Activated CD8-positive, alpha-beta memory T cell treated with anti-CD3 and anti-CD28 coated beads for 36 hours (primary cell): Measurements from ENCODE around the gene ADGRA3. TPM values are rescaled to one million over a fixed set of nuclear protein-coding genes. Genes with fewer than 3 reads are reported as not detected.
"Not testable (repeated sequence)": the region's sequence is repeated elsewhere in the genome, so short reads cannot be mapped to it uniquely, and the experiment has no call there.

Experiments
- CTCF ChIA-PET: fragments of 350-600 bp; sonication (Branson Sonifier 250); formaldehyde crosslinking; loops from one replicate; lab custom pipeline; 2021; ENCODE audit warnings: antibody characterized with exemption; lab: Charles Lee
- POLR2A ChIA-PET: fragments of 350-600 bp; sonication (Branson Sonifier 250); formaldehyde crosslinking; loops from one replicate; lab custom pipeline; 2021; ENCODE audit warnings: antibody characterized with exemption; lab: Charles Lee
- total RNA-seq, 2 experiments: library from RNA; stranded (reverse); gene quantifications; one replicate each; pipeline ENCODE4 v1.2.3, GENCODE V29; 2021

The ADGRA3 gene
- total RNA-seq, 2 experiments from 2014 or later, result 2.8 to 3.4 TPM

- CTCF ChIA-PET, result no interaction called here
- POLR2A ChIA-PET, result no interaction called here
These were observed 124.3 kb downstream of the ADGRA3 start for GRCh38 chr4:22391551-22391950.

DNA sequence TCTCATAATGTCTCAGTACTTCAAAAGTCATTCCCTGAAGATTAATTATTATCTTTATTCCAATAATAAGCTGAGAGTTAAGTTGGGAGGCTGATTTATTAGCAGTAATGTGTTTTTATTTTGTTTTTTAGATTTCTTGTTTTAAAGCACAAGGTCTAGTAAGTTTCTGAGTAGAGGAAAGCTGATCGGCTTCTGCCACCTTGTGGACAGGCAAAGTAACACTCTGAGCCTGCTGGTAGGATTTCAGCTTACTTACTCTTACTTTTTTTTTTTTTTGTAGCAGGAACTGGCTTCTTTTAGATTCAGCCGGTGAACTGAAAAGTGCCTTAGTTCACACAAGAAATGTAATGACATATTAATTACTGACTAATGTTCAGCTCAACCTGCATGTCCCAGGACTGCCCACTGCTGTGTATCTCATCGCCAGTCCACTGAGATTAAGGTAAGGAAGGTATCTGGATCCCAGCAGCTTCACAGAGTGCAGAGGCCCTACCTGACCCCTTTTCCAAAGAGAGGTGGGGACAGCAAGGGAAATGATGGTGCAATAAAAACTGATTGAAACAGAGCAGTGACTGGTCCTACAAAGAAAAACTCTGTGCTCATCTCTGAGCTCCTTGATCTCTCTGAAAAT, 126.5 kb downstream of the ADGRA3 start:
- ChIA-PET POLR2A (no interaction called here), CTCF (interaction anchor here (1.1 kb wide), 1 partner anchor 600 kb away, joined by 3 read pairs; no protein-coding TSS in a partner anchor)

GRCh38 chr4:22385611-22386011, 130.3 kb downstream of the ADGRA3 start:
- CTCF ChIA-PET, result no interaction called here
- POLR2A ChIA-PET, result no interaction called here

- ChIA-PET CTCF (no interaction called here), POLR2A (no interaction called here)
These were observed 131.7 kb downstream of the ADGRA3 start for GRCh38 chr4:22384154-22384553.

- POLR2A ChIA-PET, CTCF ChIA-PET: not testable (repeated sequence)
These were observed 133.7 kb downstream of the ADGRA3 start for GRCh38 chr4:22382216-22382615.

- ChIA-PET CTCF (no interaction called here), POLR2A (no interaction called here)
These were observed 142.9 kb downstream of the ADGRA3 start for GRCh38 chr4:22372986-22373385.

GRCh38 chr4:22369901-22370562, 145.8 kb downstream of the ADGRA3 start:
- ChIA-PET CTCF (no interaction called here), POLR2A (no interaction called here)

DNA sequence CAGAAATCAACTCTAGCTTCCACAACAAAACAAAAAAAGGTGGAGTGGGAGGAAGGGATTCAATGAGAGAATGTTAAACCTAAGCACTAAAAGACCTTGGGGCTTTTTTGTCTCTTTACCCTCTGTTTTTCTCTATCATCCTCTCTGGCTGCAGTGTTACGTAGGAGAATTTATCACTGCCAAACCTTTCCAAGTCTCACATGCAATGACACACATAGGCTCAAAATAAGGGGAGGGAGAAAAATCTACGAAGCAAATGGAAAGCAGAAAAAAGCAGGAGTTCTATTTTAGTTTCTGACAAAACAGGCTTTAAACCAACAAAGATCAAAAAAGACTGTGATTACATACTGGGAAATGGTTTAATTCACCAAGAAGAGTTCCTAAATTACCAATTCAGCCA, 152.1 kb downstream of the ADGRA3 start:
- POLR2A ChIA-PET, result no interaction called here
- CTCF ChIA-PET, result no interaction called here

DNA sequence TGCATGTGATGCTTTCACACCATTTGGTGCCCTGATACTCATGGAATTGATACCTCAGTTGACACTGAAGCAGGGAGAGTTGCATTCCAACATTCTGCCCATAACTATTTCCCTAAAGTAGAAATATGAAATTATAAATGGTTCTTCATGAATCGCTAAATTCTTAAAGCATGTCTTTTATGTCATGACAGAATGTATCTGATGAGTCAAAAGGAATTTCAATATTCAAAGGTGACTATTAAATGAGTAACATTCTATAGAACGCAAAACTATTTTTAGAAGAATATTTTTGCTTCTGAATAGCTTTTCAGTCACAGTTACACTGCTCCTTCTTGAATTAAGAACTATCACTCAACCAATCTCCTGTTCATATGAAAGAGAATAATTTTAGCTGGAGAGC, 152.8 kb downstream of the ADGRA3 start:
- ChIA-PET CTCF (no interaction called here), POLR2A (no interaction called here)

- CTCF ChIA-PET, result no interaction called here
- POLR2A ChIA-PET, result no interaction called here
These were observed 158.8 kb downstream of the ADGRA3 start for GRCh38 chr4:22356987-22357596.

DNA sequence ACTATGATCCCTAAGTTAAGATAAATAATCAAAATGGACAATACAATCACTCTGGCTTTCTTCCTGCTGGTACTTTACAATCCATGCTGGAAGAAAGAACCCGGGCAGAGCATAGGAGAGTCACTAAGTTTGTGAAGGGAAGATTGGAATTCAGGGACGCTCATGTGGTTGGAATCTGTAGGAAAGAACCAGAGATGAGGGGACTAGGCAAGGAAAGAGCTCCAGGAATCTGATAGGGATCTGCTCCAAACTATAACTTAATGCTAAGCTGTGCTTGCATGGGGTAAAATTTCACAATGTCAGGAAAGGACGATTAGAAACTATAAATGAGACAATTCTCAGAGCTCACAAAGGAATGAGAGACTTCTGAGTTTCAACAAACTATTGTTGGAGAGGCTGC, 167.5 kb downstream of the ADGRA3 start:
- ChIA-PET CTCF (no interaction called here), POLR2A (no interaction called here)

DNA sequence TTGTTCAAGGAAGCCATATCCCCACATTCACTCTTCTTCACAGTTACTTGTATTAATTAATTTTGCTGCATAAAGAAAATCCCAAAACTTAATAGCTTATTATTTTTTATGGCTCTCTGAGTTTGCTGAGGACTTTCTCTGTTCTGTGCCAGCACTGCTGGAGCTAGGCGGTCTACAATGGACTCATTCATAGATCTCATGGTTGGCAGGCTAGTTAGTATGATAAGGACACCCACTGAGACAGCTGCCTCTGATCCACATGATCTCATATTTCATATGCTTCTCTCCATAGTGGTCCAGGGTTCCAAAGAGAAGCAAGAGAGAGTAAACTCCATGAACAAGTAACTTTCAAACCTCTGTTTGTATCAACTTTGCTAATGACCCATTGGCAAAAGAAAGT, 170.2 kb downstream of the ADGRA3 start:
- ChIA-PET CTCF (no interaction called here), POLR2A (no interaction called here)

DNA sequence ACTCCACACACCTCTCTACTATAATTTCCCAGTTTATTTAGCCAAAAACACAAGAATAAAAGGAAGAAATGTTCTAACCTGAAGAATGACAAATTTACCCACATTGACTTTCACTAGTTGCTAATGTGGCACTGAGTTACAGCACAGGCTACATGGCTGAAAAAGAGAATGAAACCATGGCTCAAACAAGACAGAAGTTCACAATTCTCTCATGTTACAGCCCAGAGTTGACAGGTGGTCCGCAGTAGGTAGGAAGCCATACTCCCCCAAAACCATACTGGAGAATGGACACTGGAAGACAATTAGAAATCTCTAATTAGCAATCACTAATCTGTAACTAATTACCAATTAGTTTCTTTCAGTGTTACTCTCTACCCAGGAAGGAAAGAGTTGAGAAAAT, 170.8 kb downstream of the ADGRA3 start:
- ChIA-PET POLR2A (no interaction called here), CTCF (no interaction called here)

DNA sequence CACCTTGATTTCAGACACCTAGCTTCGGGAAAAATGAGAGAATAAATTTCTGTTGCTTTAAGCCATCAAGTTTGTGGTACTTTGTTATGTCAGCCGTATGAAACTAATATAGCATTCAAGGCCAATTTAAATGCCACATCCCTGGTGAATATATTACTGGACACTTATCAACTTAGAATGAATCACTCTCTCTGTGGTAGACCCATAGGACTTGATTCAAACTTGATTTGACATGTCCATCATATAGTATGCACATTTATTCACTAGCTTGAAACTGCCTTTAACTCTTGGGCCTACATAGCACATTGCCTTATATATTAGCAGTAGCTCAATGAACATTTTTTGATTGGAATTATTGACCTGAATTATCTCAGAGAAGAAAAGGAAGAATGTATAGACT, 172.3 kb downstream of the ADGRA3 start:
- ChIA-PET CTCF (no interaction called here), POLR2A (no interaction called here)

DNA sequence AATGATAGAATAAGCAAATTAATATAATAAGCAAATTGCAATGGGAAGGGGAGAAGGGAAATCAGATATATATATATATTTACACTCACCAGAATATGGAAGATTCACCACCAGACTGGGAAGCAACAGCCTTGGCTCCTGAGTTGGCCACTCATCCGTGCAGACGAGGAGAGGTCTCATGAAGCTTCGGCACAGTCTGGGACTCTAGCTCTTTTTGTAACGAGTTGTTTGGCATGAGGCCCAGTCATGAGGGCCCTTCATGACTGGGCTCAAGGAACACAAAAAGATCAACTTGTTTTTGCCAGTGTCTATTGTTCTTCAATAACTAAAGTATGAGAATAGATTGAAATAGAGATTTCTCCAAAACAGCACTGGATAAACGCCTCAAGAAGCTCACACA, 176.4 kb downstream of the ADGRA3 start:
- POLR2A ChIA-PET, result no interaction called here

GRCh38 chr4:22338796-22339195, 177.1 kb downstream of the ADGRA3 start:
- ChIA-PET CTCF (no interaction called here), POLR2A (no interaction called here)

More for the DNA sequence above, 176.4 kb downstream of the ADGRA3 start:
- CTCF ChIA-PET, result no interaction called here

Other genes with a start within 250 kb of the ADGRA3 start
- not detected for gene GBA3, start 176.9 kb upstream of the ADGRA3 start, total RNA-seq